SJCRH30 (cell line): ENCODE measurements around the gene EHMT2. TPM values are rescaled to one million over a fixed set of nuclear protein-coding genes. Genes with fewer than 3 reads are reported as not detected.
"Not testable (repeated sequence)": the region's sequence is repeated elsewhere in the genome, so short reads cannot be mapped to it uniquely, and the experiment has no call there.

Experiments
- DNase-seq, 2 experiments: peaks; one replicate each; pipeline ENCODE4 v3.0.0-alpha.2; 2015 to 2020
- H3K27ac ChIP-seq: fragments of 250-450 bp; sonication (Bioruptor Pico); 2 replicates; pipeline ENCODE4 v1.5.1; 2020; ENCODE audit warnings: mild to moderate bottlenecking, moderate library complexity
- H3K27me3 ChIP-seq: fragments of 250-450 bp; sonication (Bioruptor Pico); 2 replicates; pipeline ENCODE4 v1.5.1; 2020; ENCODE audit warnings: mild to moderate bottlenecking, moderate library complexity
- H3K36me3 ChIP-seq: fragments of 250-450 bp; sonication (Bioruptor Pico); 2 replicates; pipeline ENCODE4 v1.5.1; 2020; ENCODE audit warnings: mild to moderate bottlenecking, moderate library complexity
- H3K4me1 ChIP-seq: fragments of 250-450 bp; sonication (Bioruptor Pico); 2 replicates; pipeline ENCODE4 v1.5.1; 2020; ENCODE audit warnings: mild to moderate bottlenecking, moderate library complexity
- H3K4me3 ChIP-seq: fragments of 250-450 bp; sonication (Bioruptor Pico); 2 replicates; pipeline ENCODE4 v1.5.1; 2020; ENCODE audit warnings: mild to moderate bottlenecking, moderate library complexity
- H3K9me3 ChIP-seq: fragments of 250-450 bp; sonication (Bioruptor Pico); replicated peaks from 2 replicates; pipeline ENCODE4 v1.5.1; 2020; ENCODE audit warnings: mild to moderate bottlenecking, moderate library complexity
- total RNA-seq: library from RNA; depleted of rRNA; stranded (reverse); fragments of >200 nt; shearing (Covaris generic); gene quantifications from 2 replicates; pipeline ENCODE4 v1.2.3, GENCODE V29; 2014; rRNA removed

Gene EHMT2
- 42.1 and 48.4 TPM in 2 replicates for total RNA-seq

DNA sequence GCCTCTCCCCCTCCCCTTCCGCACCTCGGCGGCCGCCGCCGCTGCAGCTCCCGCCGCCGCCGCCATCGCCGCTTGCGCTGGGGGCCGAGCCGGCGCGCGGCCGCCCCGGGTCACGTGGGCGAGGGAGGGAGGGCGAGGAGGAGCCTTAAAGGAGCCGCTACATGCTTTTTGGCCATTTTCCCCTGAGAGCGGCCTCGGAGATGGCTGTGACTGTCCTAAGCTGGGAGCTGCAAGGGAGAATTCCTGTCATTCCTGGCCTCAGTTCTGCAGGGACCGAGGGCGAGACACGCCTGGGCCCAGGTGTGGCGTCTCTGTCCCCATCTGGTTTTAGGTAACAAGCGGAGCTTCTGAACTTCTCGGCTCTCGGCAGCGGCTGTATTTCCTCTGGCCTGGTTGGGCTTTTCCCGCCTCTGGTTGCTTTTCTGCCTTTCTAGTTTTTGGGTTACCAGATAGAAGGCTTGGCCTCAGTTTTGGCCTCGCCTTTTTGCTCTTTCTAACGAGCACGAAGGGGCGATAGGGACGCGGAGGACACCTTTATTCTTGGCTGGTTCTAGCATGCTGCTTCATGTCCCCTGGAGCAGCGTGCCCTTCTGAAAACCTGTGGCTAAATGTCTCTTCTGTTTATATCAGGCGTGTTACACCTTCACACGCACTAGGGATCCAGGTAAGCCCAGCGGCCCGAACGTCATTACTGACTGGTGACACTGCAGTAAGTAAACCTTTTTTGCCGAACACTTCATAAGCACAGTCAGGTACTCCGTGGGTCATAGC, at the start of gene EHMT2:
TSS of gene EHMT2 (minus strand) at position 87 of the 771 bp plus-strand sequence. CDS start at position 66, 21 bp downstream.
- DNase-seq, result peak; percentile 79 to 83
- Histone ChIP-seq H3K9me3 (no peaks in the 10 kb centered on the region), H3K4me3 (peak within 1 kb of the TSS; percentile 92), H3K27me3 (no peaks in the 10 kb centered on the region), H3K36me3 (peaks cover 28% of the 10 kb centered on the region), H3K4me1 (no peaks in the 10 kb centered on the region), H3K27ac (peak within 1 kb of the TSS; percentile 32)

- H3K36me3 ChIP-seq, result peaks cover 11% of the 10 kb centered on the region
- no peak for DNase-seq
- no peak overlapping the region for H3K4me3 ChIP-seq
- H3K27me3 ChIP-seq, result peaks cover 11% of the 10 kb centered on the region; the same call in 1 of the 2 replicates
- peaks cover 5% of the 10 kb centered on the region; the same call in 1 of the 2 replicates for H3K4me1 ChIP-seq
- H3K9me3 ChIP-seq, result no peaks in the 10 kb centered on the region
- no peak overlapping the region for H3K27ac ChIP-seq
Measured at GRCh38 chr6:31947070-31947675, 49.7 kb upstream of the EHMT2 start.

GRCh38 chr6:31946370-31946885, 48.9 kb upstream of the EHMT2 start:
- DNase-seq, result no peak
- Histone ChIP-seq H3K4me3 (no peak overlapping the region), H3K27me3 (peaks cover 11% of the 10 kb centered on the region; the same call in 1 of the 2 replicates), H3K4me1 (peaks cover 5% of the 10 kb centered on the region; the same call in 1 of the 2 replicates), H3K36me3 (peaks cover 3% of the 10 kb centered on the region; the same call in 1 of the 2 replicates), H3K27ac (no peak overlapping the region), H3K9me3 (no peaks in the 10 kb centered on the region)

DNA sequence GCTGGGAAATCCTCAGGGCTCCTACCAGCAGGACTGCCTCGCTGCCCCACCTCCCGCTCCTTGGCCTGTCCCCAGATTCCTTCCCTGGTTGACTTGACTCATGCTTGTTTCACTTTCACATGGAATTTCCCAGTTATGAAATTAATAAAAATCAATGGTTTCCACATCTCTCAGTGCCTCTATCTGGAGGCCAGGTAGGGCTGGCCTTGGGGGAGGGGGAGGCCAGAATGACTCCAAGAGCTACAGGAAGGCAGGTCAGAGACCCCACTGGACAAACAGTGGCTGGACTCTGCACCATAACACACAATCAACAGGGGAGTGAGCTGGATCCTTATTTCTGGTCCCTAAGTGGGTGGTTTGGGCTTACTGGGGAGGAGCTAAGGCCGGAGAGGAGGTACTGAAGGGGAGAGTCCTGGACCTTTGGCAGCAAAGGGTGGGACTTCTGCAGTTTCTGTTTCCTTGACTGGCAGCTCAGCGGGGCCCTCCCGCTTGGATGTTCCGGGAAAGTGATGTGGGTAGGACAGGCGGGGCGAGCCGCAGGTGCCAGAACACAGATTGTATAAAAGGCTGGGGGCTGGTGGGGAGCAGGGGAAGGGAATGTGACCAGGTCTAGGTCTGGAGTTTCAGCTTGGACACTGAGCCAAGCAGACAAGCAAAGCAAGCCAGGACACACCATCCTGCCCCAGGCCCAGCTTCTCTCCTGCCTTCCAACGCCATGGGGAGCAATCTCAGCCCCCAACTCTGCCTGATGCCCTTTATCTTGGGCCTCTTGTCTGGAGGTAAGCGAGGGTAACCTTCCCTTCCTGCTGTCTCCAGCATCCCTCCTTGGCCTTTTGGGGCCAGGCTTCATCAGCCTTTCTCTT, 48.2 kb upstream of the EHMT2 start, which contains the start of gene CFB:
TSS of gene CFB (plus strand) at position 589 of the 863 bp plus-strand sequence. CDS start at position 716, 127 bp downstream.
- Histone ChIP-seq H3K36me3 (no peaks in the 10 kb centered on the region; the same call in 1 of the 2 replicates), H3K4me1 (peaks cover 5% of the 10 kb centered on the region; the same call in 1 of the 2 replicates), H3K9me3 (no peaks in the 10 kb centered on the region), H3K27ac (no peak within 1 kb of the TSS), H3K4me3 (no peak within 1 kb of the TSS), H3K27me3 (peaks cover 11% of the 10 kb centered on the region; the same call in 1 of the 2 replicates)
- no peak for DNase-seq

DNA sequence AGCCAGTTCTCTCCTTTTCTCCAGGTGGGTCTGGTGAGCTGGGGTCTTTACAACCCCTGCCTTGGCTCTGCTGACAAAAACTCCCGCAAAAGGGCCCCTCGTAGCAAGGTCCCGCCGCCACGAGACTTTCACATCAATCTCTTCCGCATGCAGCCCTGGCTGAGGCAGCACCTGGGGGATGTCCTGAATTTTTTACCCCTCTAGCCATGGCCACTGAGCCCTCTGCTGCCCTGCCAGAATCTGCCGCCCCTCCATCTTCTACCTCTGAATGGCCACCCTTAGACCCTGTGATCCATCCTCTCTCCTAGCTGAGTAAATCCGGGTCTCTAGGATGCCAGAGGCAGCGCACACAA, 47.6 kb upstream of the EHMT2 start:
- H3K4me1 ChIP-seq, result peaks cover 9% of the 10 kb centered on the region; the same call in 1 of the 2 replicates
- no peak overlapping the region for H3K27ac ChIP-seq
- H3K9me3 ChIP-seq, result no peaks in the 10 kb centered on the region
- no peaks in the 10 kb centered on the region for H3K36me3 ChIP-seq
- H3K27me3 ChIP-seq, result peaks cover 11% of the 10 kb centered on the region; the same call in 1 of the 2 replicates
- DNase-seq, result no peak
- H3K4me3 ChIP-seq, result no peak overlapping the region

GRCh38 chr6:31943742-31944141, 46.2 kb upstream of the EHMT2 start:
- H3K36me3 ChIP-seq, result no peaks in the 10 kb centered on the region
- H3K27me3 ChIP-seq, result peaks cover 11% of the 10 kb centered on the region; the same call in 1 of the 2 replicates
- DNase-seq, result no peak
- peaks cover 4% of the 10 kb centered on the region; the same call in 1 of the 2 replicates for H3K4me1 ChIP-seq
- no peak overlapping the region for H3K27ac ChIP-seq
- H3K9me3 ChIP-seq, result no peaks in the 10 kb centered on the region
- no peak overlapping the region for H3K4me3 ChIP-seq

- Histone ChIP-seq H3K27ac (no peak overlapping the region), H3K4me1 (0 out of 2 replicates have a peak, but pooled peaks cover 4% of the 10 kb centered on the region), H3K4me3 (no peak overlapping the region), H3K27me3 (peaks cover 9% of the 10 kb centered on the region; the same call in 1 of the 2 replicates), H3K9me3 (no peaks in the 10 kb centered on the region), H3K36me3 (no peaks in the 10 kb centered on the region)
- DNase-seq, result no peak
Measured at GRCh38 chr6:31940256-31940664, 42.8 kb upstream of the EHMT2 start.

DNA sequence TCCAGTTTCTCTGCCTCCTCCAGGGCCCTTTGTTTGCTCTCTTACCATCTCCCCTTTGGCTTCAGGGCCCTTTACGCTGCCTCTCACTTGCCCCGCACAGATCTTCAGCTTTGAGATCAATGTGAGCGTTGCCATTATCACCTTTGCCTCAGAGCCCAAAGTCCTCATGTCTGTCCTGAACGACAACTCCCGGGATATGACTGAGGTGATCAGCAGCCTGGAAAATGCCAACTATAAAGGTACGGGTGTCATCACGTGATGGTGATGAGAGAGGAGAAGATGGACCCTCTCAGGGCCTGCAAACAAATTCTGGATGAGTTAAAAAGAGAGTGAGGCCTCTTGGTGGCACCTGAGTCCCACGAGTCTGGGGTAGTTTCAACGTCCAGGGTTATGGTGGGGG, 38.3 kb upstream of the EHMT2 start:
- 0 out of 2 replicates have a peak, but pooled peaks cover 4% of the 10 kb centered on the region for H3K4me1 ChIP-seq

GRCh38 chr6:31935021-31935420, 37.5 kb upstream of the EHMT2 start:
- DNase-seq, result no peak
- H3K9me3 ChIP-seq, result no peaks in the 10 kb centered on the region
- H3K4me1 ChIP-seq, result no peaks in the 10 kb centered on the region
- H3K27ac ChIP-seq, result no peak overlapping the region
- H3K4me3 ChIP-seq, result no peak overlapping the region
- no peaks in the 10 kb centered on the region for H3K27me3 ChIP-seq
- no peaks in the 10 kb centered on the region for H3K36me3 ChIP-seq

More for the DNA sequence above, 38.3 kb upstream of the EHMT2 start:
- H3K9me3 ChIP-seq, result no peaks in the 10 kb centered on the region
- H3K4me3 ChIP-seq, result no peak overlapping the region
- DNase-seq, result no peak
- no peaks in the 10 kb centered on the region for H3K27me3 ChIP-seq
- no peaks in the 10 kb centered on the region for H3K36me3 ChIP-seq
- no peak overlapping the region for H3K27ac ChIP-seq

DNA sequence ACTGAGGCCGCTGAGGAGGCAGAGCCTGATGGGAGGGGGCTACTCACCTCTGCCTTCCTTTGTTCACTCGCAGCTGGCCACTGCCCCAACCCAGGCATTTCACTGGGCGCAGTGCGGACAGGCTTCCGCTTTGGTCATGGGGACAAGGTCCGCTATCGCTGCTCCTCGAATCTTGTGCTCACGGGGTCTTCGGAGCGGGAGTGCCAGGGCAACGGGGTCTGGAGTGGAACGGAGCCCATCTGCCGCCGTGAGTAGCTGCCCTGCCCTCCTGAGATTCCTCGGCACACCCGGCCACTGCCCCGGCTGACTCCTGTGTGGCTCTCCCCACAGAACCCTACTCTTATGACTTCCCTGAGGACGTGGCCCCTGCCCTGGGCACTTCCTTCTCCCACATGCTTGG, 36.0 kb upstream of the EHMT2 start:
- Histone ChIP-seq H3K27ac (no peak overlapping the region), H3K9me3 (no peaks in the 10 kb centered on the region), H3K4me3 (no peak overlapping the region), H3K36me3 (no peaks in the 10 kb centered on the region), H3K4me1 (no peaks in the 10 kb centered on the region), H3K27me3 (no peaks in the 10 kb centered on the region)
- DNase-seq, result no peak

- not testable (repeated sequence) for H3K36me3 ChIP-seq, H3K4me1 ChIP-seq, DNase-seq, H3K27ac ChIP-seq, H3K9me3 ChIP-seq, H3K27me3 ChIP-seq, H3K4me3 ChIP-seq
Measured at GRCh38 chr6:31932137-31932536, 34.6 kb upstream of the EHMT2 start.

- H3K27ac ChIP-seq, result no peak overlapping the region
- no peak overlapping the region for H3K4me3 ChIP-seq
- H3K4me1 ChIP-seq, result no peaks in the 10 kb centered on the region
- no peaks in the 10 kb centered on the region for H3K27me3 ChIP-seq
- H3K9me3 ChIP-seq, result no peaks in the 10 kb centered on the region
- no peak for DNase-seq
- H3K36me3 ChIP-seq, result no peaks in the 10 kb centered on the region
Measured at GRCh38 chr6:31930962-31931361, 33.5 kb upstream of the EHMT2 start.

- DNase-seq, result no peak
- Histone ChIP-seq H3K27me3 (no peaks in the 10 kb centered on the region), H3K4me3 (no peak overlapping the region), H3K36me3 (no peaks in the 10 kb centered on the region), H3K9me3 (no peaks in the 10 kb centered on the region), H3K4me1 (no peaks in the 10 kb centered on the region), H3K27ac (no peak overlapping the region)
Measured at GRCh38 chr6:31928672-31928939, 31.1 kb upstream of the EHMT2 start.

DNA sequence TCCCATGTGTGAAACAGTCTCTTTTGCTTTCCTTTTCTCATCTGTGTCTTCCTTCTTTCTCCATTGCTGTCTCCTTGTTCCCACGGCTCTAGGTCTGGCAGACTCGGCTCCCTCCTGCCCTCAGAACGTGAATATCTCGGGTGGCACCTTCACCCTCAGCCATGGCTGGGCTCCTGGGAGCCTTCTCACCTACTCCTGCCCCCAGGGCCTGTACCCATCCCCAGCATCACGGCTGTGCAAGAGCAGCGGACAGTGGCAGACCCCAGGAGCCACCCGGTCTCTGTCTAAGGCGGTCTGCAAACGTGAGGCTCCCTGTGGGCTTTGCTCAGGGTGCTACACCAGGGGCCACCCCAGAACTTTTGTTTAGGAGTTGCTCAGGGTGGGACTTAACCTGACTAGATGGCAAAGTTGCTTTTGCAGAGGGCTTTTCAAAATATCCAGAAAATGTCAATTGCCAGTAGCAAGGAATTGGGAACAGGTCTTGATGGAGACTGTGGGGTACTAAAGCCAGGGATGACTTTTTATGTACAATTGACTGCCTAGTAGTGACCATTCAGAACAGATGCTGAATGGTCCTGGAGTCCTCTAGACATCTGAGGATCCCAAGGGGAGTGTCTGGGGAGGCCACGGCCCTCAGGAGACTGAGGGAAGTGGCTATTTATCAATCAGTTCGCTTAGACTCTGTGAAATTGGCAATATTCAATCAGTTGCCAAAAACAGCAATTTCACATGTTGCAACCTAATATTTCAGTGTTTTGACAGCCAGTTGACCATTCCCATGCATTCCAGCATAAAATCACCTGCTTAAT, 30.6 kb upstream of the EHMT2 start:
- H3K4me1 ChIP-seq, result no peaks in the 10 kb centered on the region
- no peaks in the 10 kb centered on the region for H3K27me3 ChIP-seq
- H3K27ac ChIP-seq, result no peak overlapping the region
- H3K4me3 ChIP-seq, result peak overlapping the region; percentile 26
- H3K36me3 ChIP-seq, result no peaks in the 10 kb centered on the region
- no peak for DNase-seq
- no peaks in the 10 kb centered on the region for H3K9me3 ChIP-seq
